H1 (cell line): ENCODE results near the gene STAC2.

ENCODE experiments used
- EGR1 ChIP-seq: IDR thresholded peaks from 2 replicates; pipeline ENCODE4 v1.6.1; 2011; ENCODE audit warnings: low read depth, low read length, borderline replicate concordance
- EZH2 ChIP-seq: fragments of 200-600 bp; sonication (generic); IDR thresholded peaks from 2 replicates; pipeline ENCODE4 v1.7.1; 2012; ENCODE audit warnings: low read depth, mild to moderate bottlenecking, moderate library complexity, low read length, inconsistent platforms; ENCODE audit not compliant: severe bottlenecking
- FOSL1 ChIP-seq: IDR thresholded peaks from 2 replicates; pipeline ENCODE4 v1.6.1; 2011; ENCODE audit warnings: mild to moderate bottlenecking, low read depth, low read length, moderate library complexity; ENCODE audit not compliant: insufficient read depth
- HDAC6 ChIP-seq: IDR thresholded peaks from one replicate; pipeline ENCODE4 v1.7.1; 2012; ENCODE audit warnings: low read depth, mild to moderate bottlenecking, inconsistent platforms, low read length, moderate library complexity
- POLR2A ChIP-seq, 2 experiments: IDR thresholded peaks; 1 replicate in 1 of 2; 2 replicates in 1 of 2; pipeline ENCODE4 v1.6.1; 2011; ENCODE audit warnings: low read depth in 2 of 2, low read length in 2 of 2, mild to moderate bottlenecking in 2 of 2; ENCODE audit errors: control extremely low read depth in 1 of 2
- POLR2AphosphoS5 ChIP-seq: IDR thresholded peaks from 2 replicates; pipeline ENCODE4 v1.6.1; 2011; ENCODE audit warnings: low read depth, low read length
- RNF2 ChIP-seq: fragments of 200-900, 300-1000 bp; sonication (generic); IDR thresholded peaks from 2 replicates; pipeline ENCODE4 v1.7.1; 2016; ENCODE audit warnings: borderline replicate concordance, low read depth, mild to moderate bottlenecking, antibody characterized with exemption, low read length; ENCODE audit not compliant: poor library complexity, severe bottlenecking; ENCODE audit errors: missing control alignments
- TAF1 ChIP-seq: IDR thresholded peaks from 2 replicates; pipeline ENCODE4 v1.6.1; 2011; ENCODE audit warnings: mild to moderate bottlenecking, low read depth, low read length
- ZNF274 ChIP-seq: IDR thresholded peaks from 2 replicates; pipeline ENCODE4 v1.7.0; 2012; ENCODE audit warnings: low read length, borderline replicate concordance; ENCODE audit errors: extremely low read depth
- TF ChIP-seq, protein P1 (sequence below), 3 experiments: IDR thresholded peaks; 1 replicate in 2 of 3; 2 replicates in 1 of 3; pipeline versions ENCODE4 v1.5.1 to v1.6.1; 2011; ENCODE audit warnings: low read length in 3 of 3, mild to moderate bottlenecking in 3 of 3, inconsistent platforms in 2 of 3, low read depth in 1 of 3, moderate library complexity in 1 of 3; ENCODE audit not compliant: insufficient read depth in 1 of 3; ENCODE audit errors: control extremely low read depth in 1 of 3
- TF ChIP-seq, protein P2 (sequence below): IDR thresholded peaks from 2 replicates; pipeline ENCODE4 v1.6.1; 2012; ENCODE audit warnings: inconsistent platforms

DNA sequence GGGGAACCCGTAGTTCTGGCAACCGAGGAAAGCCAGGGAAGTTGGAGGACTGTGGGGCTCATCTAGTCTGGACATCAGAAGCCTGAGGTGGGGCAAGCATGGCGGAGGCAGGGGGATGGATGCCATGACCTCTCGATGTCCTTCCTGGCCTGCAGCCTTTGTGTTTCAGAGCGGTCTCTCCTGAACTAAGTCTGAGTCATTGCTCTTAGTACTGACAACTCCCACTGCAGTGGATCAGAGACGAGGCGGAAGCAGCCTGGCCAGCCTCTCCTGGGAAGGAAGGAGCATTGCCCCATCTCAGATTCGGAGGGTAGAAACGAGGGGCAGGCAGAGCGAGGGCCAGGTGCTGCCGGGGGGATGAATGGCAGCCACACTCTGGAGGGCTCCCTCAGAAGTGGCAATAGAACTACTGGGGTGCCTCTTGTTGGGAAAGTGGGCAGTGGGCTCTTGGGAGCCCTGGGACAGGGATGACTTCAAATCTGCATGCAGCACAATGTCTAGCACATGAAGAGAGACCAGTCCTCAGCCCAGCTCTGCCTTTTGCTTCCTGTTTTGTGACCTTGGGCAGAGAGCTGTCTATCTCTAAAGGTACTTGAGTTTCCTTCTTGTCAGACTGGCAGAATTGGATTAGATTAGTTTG is 3.6 kb upstream of the STAC2 start:
- TF ChIP-seq, protein P1, sequence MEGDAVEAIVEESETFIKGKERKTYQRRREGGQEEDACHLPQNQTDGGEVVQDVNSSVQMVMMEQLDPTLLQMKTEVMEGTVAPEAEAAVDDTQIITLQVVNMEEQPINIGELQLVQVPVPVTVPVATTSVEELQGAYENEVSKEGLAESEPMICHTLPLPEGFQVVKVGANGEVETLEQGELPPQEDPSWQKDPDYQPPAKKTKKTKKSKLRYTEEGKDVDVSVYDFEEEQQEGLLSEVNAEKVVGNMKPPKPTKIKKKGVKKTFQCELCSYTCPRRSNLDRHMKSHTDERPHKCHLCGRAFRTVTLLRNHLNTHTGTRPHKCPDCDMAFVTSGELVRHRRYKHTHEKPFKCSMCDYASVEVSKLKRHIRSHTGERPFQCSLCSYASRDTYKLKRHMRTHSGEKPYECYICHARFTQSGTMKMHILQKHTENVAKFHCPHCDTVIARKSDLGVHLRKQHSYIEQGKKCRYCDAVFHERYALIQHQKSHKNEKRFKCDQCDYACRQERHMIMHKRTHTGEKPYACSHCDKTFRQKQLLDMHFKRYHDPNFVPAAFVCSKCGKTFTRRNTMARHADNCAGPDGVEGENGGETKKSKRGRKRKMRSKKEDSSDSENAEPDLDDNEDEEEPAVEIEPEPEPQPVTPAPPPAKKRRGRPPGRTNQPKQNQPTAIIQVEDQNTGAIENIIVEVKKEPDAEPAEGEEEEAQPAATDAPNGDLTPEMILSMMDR (IDR thresholded peaks at IDR 0.05; ENCODE audit: control extremely low read depth in 1 of 3, insufficient read depth in 1 of 3, low read depth in 1 of 3, low read length in 3 of 3) = no peak
- TF ChIP-seq TAF1 = no peak
- no peak for TF ChIP-seq POLR2A (IDR thresholded peaks at IDR 0.05; ENCODE audit: control extremely low read depth in 1 of 2, low read depth in 2 of 2, low read length in 2 of 2)
- TF ChIP-seq FOSL1 = no peak
- TF ChIP-seq EZH2 = no peak
- no peak for TF ChIP-seq POLR2AphosphoS5
- TF ChIP-seq EGR1 = no peak
- TF ChIP-seq ZNF274 = no peak
- TF ChIP-seq, protein P2, sequence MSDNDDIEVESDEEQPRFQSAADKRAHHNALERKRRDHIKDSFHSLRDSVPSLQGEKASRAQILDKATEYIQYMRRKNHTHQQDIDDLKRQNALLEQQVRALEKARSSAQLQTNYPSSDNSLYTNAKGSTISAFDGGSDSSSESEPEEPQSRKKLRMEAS = no peak
- TF ChIP-seq HDAC6 = no peak
- no peak for TF ChIP-seq RNF2
